Measurements from ENCODE around the gene CFAP45.
A peak's percentile ranks its signal among the peaks of the same experiment; 100 is the strongest.

CFAP45 gene

GRCh38 chr1:159900086-159900680 lies at the start of gene CFAP45:
CFAP45 (minus strand) TSS chr1:159900165; CDS start chr1:159900098, 67 bp downstream.
- no peak for DNase-seq

- no peak for DNase-seq
Observed at GRCh38 chr1:159949123-159949522, 49.2 kb upstream of the CFAP45 start.

GRCh38 chr1:159947942-159948341 lies 48.0 kb upstream of the CFAP45 start:
- no peak for DNase-seq

GRCh38 chr1:159946242-159947187 lies 46.5 kb upstream of the CFAP45 start:
- DNase-seq: no peak

GRCh38 chr1:159945483-159946241 lies 45.7 kb upstream of the CFAP45 start, which contains the start of gene IGSF9:
IGSF9 (minus strand) TSS chr1:159945613; CDS start chr1:159943454, 2,159 bp downstream.
- DNase-seq: peak; percentile 72 to 79

GRCh38 chr1:159944623-159945455 lies 44.9 kb upstream of the CFAP45 start:
- DNase-seq: no peak

GRCh38 chr1:159943908-159944622 lies 44.1 kb upstream of the CFAP45 start:
- DNase-seq: no peak

- no peak for DNase-seq
Observed at GRCh38 chr1:159943278-159943640, 43.3 kb upstream of the CFAP45 start.

- no peak for DNase-seq
Observed at GRCh38 chr1:159942632-159943277, 42.8 kb upstream of the CFAP45 start.

GRCh38 chr1:159941591-159942560 lies 41.9 kb upstream of the CFAP45 start:
- no peak for DNase-seq

GRCh38 chr1:159941141-159941540 lies 41.2 kb upstream of the CFAP45 start:
- DNase-seq: no peak

- DNase-seq: no peak
Observed at GRCh38 chr1:159940006-159940620, 40.1 kb upstream of the CFAP45 start.

GRCh38 chr1:159939678-159940002 lies 39.7 kb upstream of the CFAP45 start:
- no peak for DNase-seq

GRCh38 chr1:159938905-159939677 lies 39.1 kb upstream of the CFAP45 start:
- DNase-seq: no peak

- no peak for DNase-seq
Observed at GRCh38 chr1:159938211-159938852, 38.4 kb upstream of the CFAP45 start.

- DNase-seq: no peak
Observed at GRCh38 chr1:159937054-159937750, 37.2 kb upstream of the CFAP45 start.

- DNase-seq: peak; percentile 70 to 82
Observed at GRCh38 chr1:159936273-159936904, 36.4 kb upstream of the CFAP45 start.
